Hepatic stellate cell (primary cell): ENCODE data around the gene PKLR.
"Not testable (repeated sequence)": the region's sequence is repeated elsewhere in the genome, so short reads cannot be mapped to it uniquely, and the experiment has no call there.

Experiments
- DNase-seq: peaks from one replicate; pipeline ENCODE4 v3.0.0; 2011; ENCODE audit warnings: low spot score

The PKLR gene

GRCh38 chr1:155254714-155255242 is 46.5 kb downstream of the PKLR start:
- peak; percentile 55 for DNase-seq

GRCh38 chr1:155254228-155254713 is 47.0 kb downstream of the PKLR start:
- DNase-seq = no peak

GRCh38 chr1:155253797-155254196 is 47.4 kb downstream of the PKLR start:
- DNase-seq = peak; percentile 19

GRCh38 chr1:155253208-155253607 is 48.0 kb downstream of the PKLR start:
- DNase-seq = peak; percentile 29

- no peak for DNase-seq
Measured at GRCh38 chr1:155251566-155251965, 49.7 kb downstream of the PKLR start.

- DNase-seq = peak; percentile 97
Measured at GRCh38 chr1:155250633-155251449, 50.4 kb downstream of the PKLR start.

GRCh38 chr1:155250246-155250632 is 51.0 kb downstream of the PKLR start:
- no peak for DNase-seq

- no peak for DNase-seq
Measured at GRCh38 chr1:155247667-155248553, 53.3 kb downstream of the PKLR start.

- not testable (repeated sequence) for DNase-seq
Measured at GRCh38 chr1:155246796-155247195, 54.4 kb downstream of the PKLR start.

GRCh38 chr1:155245163-155245524 is 56.1 kb downstream of the PKLR start:
- no peak for DNase-seq

GRCh38 chr1:155244368-155245162 is 56.7 kb downstream of the PKLR start:
- DNase-seq = peak; percentile 96

GRCh38 chr1:155242805-155243358 is 58.4 kb downstream of the PKLR start:
- no peak for DNase-seq

- DNase-seq = no peak
Measured at GRCh38 chr1:155241841-155242264, 59.4 kb downstream of the PKLR start.

GRCh38 chr1:155241069-155241679 is 60.1 kb downstream of the PKLR start:
- DNase-seq = peak; percentile 80
